A673 (cell line): Measurements from ENCODE around the gene MRGPRF.

ENCODE experiments used
- EZH2 ChIP-seq: fragments of 200-600 bp; sonication (generic); IDR thresholded peaks from 2 replicates; pipeline ENCODE4 v1.6.1; 2017; ENCODE audit warnings: borderline replicate concordance, low read depth, mild to moderate bottlenecking, mixed read lengths, antibody characterized with exemption, low read length; ENCODE audit not compliant: poor library complexity, severe bottlenecking
- TF ChIP-seq, protein P1 (sequence below): fragments of 300-800, 200-600 bp; sonication (generic); conservative IDR thresholded peaks from 2 replicates; pipeline ENCODE4 v1.5.1; 2017; ENCODE audit warnings: low read depth, mild to moderate bottlenecking, antibody characterized with exemption, low read length, moderate library complexity, mixed read lengths

DNA sequence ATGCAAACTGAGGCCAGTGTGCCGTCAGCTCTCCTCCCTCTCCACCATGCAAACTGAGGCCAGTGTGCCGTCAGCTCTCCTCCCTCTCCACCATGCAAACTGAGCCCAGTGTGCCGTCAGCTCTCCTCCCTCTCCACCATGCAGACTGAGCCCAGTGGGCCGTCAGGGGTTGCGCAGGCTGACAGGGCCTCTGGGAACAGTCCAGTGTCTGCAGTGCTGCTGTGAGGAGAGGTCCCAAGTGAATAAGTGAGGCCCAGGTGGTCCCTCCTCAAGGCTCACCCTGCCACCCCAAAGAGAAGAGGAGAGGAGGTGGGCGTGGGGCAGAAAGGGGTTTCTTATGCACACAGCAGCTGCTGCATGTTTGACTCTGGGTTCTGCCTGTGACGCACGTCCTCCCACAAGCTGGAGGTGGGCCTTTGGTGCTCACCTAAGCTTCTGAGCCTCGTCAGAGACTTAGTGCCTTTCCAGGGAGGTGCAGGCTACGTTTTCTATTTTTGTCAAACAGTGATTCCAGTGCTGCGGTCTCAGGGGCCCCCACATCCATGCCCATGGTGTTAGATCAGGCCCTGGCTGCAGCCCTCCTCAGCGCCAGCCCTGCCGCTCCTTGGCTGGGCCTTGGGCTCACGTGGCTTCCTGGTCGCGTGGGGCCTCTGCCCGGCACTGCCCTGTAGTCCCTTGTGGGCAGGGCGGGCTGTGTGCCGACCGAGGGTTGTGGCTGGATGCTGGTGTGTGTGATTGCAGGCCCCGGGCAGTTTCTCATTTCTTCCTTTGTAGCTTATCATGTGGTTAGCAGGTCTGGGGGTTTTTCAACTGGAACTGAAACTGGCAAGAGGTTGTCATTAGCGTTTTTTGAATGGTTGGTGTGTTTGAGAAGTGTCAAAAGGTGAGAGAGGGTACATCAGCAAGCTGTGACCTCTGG, 42.8 kb upstream of the MRGPRF start:
- TF ChIP-seq, protein P1, sequence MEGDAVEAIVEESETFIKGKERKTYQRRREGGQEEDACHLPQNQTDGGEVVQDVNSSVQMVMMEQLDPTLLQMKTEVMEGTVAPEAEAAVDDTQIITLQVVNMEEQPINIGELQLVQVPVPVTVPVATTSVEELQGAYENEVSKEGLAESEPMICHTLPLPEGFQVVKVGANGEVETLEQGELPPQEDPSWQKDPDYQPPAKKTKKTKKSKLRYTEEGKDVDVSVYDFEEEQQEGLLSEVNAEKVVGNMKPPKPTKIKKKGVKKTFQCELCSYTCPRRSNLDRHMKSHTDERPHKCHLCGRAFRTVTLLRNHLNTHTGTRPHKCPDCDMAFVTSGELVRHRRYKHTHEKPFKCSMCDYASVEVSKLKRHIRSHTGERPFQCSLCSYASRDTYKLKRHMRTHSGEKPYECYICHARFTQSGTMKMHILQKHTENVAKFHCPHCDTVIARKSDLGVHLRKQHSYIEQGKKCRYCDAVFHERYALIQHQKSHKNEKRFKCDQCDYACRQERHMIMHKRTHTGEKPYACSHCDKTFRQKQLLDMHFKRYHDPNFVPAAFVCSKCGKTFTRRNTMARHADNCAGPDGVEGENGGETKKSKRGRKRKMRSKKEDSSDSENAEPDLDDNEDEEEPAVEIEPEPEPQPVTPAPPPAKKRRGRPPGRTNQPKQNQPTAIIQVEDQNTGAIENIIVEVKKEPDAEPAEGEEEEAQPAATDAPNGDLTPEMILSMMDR, result no peak
- no peak for TF ChIP-seq EZH2
